ENCODE measurements around the gene LY9. TPM values are rescaled to one million over a fixed set of nuclear protein-coding genes. Genes with fewer than 3 reads are reported as not detected.

LY9 gene
- total RNA-seq, 4 donors from 2014 or later, result 0.26 to 3.2 (median 0.60) TPM

DNA sequence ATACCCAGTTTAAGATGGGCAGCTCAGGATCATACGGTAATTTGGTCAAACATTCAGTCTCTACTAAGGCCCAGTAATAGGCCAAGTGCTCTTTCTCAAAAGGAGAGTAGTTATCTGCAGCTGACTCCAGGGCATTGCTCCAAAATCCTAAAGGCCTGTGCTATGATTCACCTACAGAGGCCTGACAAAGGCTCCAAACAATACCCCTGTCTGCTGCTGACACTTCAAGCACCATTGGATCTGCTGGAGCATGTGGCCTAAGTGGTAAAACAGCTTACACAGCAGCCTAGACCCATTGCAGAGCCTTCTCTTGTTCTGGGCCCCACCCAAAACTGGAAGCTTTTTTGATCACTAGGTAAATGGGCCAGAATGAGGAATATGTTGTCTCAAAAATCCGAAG, 34.1 kb upstream of the LY9 start:
- DNase-seq, result no peak
- Histone ChIP-seq H3K9me3 (no peaks in the 10 kb centered on the region), H3K27ac (peak overlapping the region; percentile 47 to 79 (median 70)), H3K27me3 (no peaks in the 10 kb centered on the region), H3K36me3 (no peaks in the 10 kb centered on the region), H3K4me1 (peaks cover 11 to 40% (median 14%) of the 10 kb centered on the region in 3 donors), H3K4me3 (no peak overlapping the region)
- 33 to 63% methylated on average over 2 of the region's 2 CpGs for WGBS, 2 donors
- intact Hi-C loops (cut with DNase I), result no loop called here
- TF ChIP-seq POLR2A (IDR thresholded peaks at IDR 0.05), result no peak
- TF ChIP-seq, protein P1, sequence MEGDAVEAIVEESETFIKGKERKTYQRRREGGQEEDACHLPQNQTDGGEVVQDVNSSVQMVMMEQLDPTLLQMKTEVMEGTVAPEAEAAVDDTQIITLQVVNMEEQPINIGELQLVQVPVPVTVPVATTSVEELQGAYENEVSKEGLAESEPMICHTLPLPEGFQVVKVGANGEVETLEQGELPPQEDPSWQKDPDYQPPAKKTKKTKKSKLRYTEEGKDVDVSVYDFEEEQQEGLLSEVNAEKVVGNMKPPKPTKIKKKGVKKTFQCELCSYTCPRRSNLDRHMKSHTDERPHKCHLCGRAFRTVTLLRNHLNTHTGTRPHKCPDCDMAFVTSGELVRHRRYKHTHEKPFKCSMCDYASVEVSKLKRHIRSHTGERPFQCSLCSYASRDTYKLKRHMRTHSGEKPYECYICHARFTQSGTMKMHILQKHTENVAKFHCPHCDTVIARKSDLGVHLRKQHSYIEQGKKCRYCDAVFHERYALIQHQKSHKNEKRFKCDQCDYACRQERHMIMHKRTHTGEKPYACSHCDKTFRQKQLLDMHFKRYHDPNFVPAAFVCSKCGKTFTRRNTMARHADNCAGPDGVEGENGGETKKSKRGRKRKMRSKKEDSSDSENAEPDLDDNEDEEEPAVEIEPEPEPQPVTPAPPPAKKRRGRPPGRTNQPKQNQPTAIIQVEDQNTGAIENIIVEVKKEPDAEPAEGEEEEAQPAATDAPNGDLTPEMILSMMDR (IDR thresholded peaks at IDR 0.05), result no peak

DNA sequence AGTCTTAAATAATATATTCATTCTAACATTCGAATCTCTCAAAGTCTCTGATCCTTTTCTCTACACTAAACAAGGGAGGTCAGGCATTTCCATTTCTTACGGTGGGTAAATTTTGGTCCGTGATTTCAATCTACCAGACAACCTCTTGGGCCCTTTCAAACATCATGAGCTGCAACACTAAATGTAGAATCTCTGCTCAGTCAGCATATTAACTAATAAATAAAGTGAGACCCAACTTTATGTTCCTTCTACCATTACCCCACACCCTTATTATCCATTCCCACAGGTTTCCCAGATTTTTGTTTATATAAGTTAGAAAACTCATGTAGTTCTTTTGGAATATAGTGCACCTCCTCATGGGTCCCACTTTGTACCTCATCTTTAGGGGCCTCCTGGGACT, 32.0 kb upstream of the LY9 start:
- no peaks in the 10 kb centered on the region for H3K27me3 ChIP-seq
- no peaks in the 10 kb centered on the region for H3K36me3 ChIP-seq
- no peaks in the 10 kb centered on the region for H3K9me3 ChIP-seq
- TF ChIP-seq, protein P1 (IDR thresholded peaks at IDR 0.05), result no peak
- TF ChIP-seq POLR2A (IDR thresholded peaks at IDR 0.05), result no peak
- peaks cover 14 to 61% (median 28%) of the 10 kb centered on the region in 3 donors for H3K4me1 ChIP-seq
- peak overlapping the region in 1 of 4 donors; percentile 9 for H3K27ac ChIP-seq
- no peak overlapping the region for H3K4me3 ChIP-seq
- DNase-seq, result no peak
- intact Hi-C loops (cut with DNase I), result no loop called here
- WGBS, 2 donors, result 69 to 71% methylated on average over 3 of the region's 3 CpGs

DNA sequence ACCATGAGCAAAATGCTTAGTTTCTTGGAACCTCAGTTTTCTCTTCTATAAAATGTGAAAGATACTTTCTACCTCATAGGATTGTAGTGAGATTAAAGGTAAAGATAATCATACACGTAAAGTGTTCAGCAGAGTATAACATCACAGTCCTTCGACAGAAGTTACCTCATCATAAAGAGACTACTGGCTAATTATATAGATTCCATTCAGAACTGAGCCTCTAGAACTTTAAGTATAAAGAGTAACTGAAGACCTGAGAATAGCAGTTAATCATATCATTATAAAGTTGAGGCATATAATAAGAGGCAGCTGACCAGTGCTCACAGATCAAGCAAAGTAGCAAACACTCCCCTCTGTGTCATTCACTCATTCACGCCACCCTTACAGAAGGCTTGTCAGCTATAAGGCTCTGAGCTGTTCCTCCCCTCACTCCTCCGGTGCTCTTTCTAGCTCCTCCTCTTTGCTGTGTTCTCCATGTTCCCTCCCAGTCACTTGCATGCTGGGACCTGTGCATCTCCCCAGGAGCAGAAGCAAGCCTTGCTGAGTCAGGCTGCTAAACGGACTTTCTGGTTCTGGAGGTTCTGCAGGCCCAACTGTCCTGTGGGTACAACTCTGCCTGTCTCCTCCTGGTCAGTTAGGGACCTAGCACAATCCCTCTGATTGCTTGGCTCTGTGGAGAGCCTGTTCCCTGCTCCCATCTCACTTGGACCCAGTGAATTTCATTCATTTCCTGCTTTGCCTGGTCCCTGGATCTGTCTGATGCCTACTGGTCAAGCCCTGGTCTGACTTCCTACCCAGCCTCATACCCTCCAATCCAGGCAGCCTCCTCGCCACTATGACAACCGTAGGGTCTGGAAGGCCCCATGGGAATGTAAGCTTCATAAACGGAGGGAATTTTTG, 28.3 kb upstream of the LY9 start:
- Histone ChIP-seq H3K4me1 (peaks cover 5 to 39% (median 22%) of the 10 kb centered on the region in 3 donors), H3K4me3 (peak overlapping the region in 3 of 4 donors; percentile 23 to 48 (median 29)), H3K36me3 (no peaks in the 10 kb centered on the region), H3K9me3 (no peaks in the 10 kb centered on the region), H3K27ac (peak overlapping the region; percentile 70 to 93 (median 86)), H3K27me3 (no peaks in the 10 kb centered on the region)
- intact Hi-C loops (cut with DNase I), result loop anchor here (5.0 kb wide), 1 partner anchor 40 kb away; no protein-coding TSS in a partner anchor
- no peak for DNase-seq
- 31 to 35% methylated on average over 8 of the region's 8 CpGs for WGBS, 2 donors
- TF ChIP-seq, protein P1 (IDR thresholded peaks at IDR 0.05), result no peak
- peak in 1 of 4 donors; percentile 33 for TF ChIP-seq POLR2A (IDR thresholded peaks at IDR 0.05)

DNA sequence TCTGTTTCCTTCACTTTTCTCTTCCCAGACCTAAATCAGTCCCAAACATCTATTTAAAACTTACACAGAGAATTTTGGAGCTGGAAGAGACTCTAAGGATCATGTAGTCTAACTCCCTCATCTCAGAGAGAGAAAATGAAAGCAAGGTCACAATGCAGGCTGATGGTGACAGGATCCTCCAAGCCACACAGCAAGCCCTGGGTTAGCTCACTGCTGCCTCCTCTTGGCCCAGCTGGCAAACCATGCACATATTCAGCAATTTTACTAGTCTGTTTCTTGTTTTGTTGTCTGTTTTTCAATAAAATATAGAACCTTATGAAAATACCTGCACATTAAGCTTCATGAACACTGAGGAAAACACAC, 27.7 kb upstream of the LY9 start:
- intact Hi-C loops (cut with DNase I), result loop anchor here (5.0 kb wide), 1 partner anchor 41 kb away; no protein-coding TSS in a partner anchor
- no peaks in the 10 kb centered on the region for H3K27me3 ChIP-seq
- TF ChIP-seq, protein P1 (IDR thresholded peaks at IDR 0.05), result peak; percentile 39 to 92 (median 66)
- TF ChIP-seq POLR2A (IDR thresholded peaks at IDR 0.05), result no peak
- no peaks in the 10 kb centered on the region for H3K36me3 ChIP-seq
- H3K27ac ChIP-seq, result peak overlapping the region; percentile 70 to 93 (median 86)
- H3K9me3 ChIP-seq, result no peaks in the 10 kb centered on the region
- DNase-seq, result no peak
- peak overlapping the region in 3 of 4 donors; percentile 23 to 48 (median 29) for H3K4me3 ChIP-seq
- peaks cover 5 to 32% (median 21%) of the 10 kb centered on the region in 3 donors for H3K4me1 ChIP-seq

DNA sequence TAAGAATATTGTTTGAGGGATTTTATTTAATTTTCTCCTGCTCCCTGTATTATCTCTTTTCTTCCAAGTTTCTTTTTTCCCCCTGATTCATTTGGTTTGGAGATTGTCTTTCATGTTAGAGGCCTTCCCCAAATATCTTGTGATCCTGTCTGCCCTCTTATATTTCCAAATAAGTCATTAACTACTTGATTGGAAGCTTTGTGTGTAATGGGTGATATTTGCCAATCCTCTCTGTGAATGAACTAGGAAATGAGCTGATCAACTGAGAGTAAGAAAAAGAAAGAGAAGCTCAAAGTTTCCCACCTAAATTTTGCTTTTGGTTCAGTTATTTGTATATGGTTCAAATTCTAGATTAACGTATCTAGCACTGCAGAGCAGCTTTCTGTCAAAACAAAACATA, 23.6 kb upstream of the LY9 start:
- peaks cover 0 to 16% (median 11%) of the 10 kb centered on the region in 3 donors for H3K4me1 ChIP-seq
- no peak overlapping the region for H3K4me3 ChIP-seq
- no peak for DNase-seq
- H3K36me3 ChIP-seq, result no peaks in the 10 kb centered on the region
- H3K27ac ChIP-seq, result no peak overlapping the region
- intact Hi-C loops (cut with DNase I), result no loop called here
- no peak for TF ChIP-seq POLR2A (IDR thresholded peaks at IDR 0.05)
- TF ChIP-seq, protein P1 (IDR thresholded peaks at IDR 0.05), result no peak
- no peaks in the 10 kb centered on the region for H3K9me3 ChIP-seq
- WGBS, 2 donors, result 58 to 74% methylated on average over 1 of the region's 1 CpG
- no peaks in the 10 kb centered on the region for H3K27me3 ChIP-seq
